Measurements from ENCODE around the gene CNKSR1.

- TF ChIP-seq CTCF (IDR thresholded peaks at IDR 0.05), result no peak
- TF ChIP-seq POLR2A (IDR thresholded peaks at IDR 0.05), result no peak
These were observed 42.8 kb upstream of the CNKSR1 start for GRCh38 chr1:26134466-26134865.
